ENCODE measurements around the gene CDT1.

DNA sequence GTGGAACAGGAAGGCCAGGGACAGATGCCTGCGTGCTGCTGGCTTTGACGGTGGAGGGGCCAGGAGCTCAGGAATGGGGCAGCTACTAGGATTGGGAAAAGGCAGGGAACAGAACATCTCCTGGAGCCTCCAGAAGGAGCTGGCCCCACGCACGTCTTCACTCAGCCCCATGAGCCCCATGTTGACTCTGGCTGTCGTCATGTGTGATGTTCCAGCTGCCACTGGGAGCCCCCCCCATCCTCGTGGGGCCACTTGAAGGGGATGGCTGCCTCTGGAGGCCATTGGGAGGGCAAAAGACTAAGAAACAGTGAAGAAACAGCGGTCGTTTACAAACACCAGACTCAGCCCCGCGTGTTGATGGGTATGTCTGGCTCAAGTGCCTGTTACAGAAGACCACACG, 26.7 kb downstream of the CDT1 start:
- TF ChIP-seq EZH2phosphoT487 (IDR thresholded peaks at IDR 0.05; ENCODE audit: insufficient read depth, low read depth): no peak
- TF ChIP-seq EZH2 (IDR thresholded peaks at IDR 0.05; ENCODE audit: insufficient read depth, poor library complexity, severe bottlenecking): no peak
